Peyer's patch (tissue), 4 donors: ENCODE measurements around the gene YTHDC1.

Source experiments
- POLR2A ChIP-seq, 2 donors: fragments of 450-650 bp; IDR thresholded peaks; one replicate each; pipeline ENCODE4 v1.5.1; 2017; ENCODE audit warnings: antibody characterized with exemption in 2 of 2, mild to moderate bottlenecking in 2 of 2, moderate library complexity in 2 of 2
- TF ChIP-seq, protein P1 (sequence below), 6 experiments: fragments of 450-650 bp in 4 of 6; fragments of 200-600 bp in 2 of 6; sonication (generic) in 1 of 6; IDR thresholded peaks; one replicate each; pipeline ENCODE4 v1.5.1; 2017 to 2019; ENCODE audit warnings: antibody characterized with exemption in 6 of 6, mild to moderate bottlenecking in 3 of 6, moderate library complexity in 1 of 6

DNA sequence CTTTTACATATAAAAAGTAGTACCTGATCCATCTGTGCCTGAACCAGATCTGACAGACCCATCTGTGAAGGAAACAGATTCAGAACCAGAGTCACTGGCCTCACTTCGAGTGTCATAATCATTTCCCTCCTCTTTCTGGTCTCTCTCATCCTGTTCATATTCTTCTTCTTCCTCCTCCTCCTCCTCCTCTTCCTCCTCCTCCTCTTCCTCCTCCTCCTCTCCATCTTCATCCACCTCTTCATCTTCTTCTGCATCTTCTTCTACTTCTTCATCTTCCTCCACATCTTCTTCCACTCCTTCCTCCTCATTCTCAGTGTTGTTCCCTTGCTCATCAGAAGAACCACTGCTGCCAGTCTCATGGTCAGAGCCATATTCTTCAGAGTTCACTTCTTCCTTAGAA lies 12.9 kb downstream of the YTHDC1 start:
- TF ChIP-seq, protein P1, sequence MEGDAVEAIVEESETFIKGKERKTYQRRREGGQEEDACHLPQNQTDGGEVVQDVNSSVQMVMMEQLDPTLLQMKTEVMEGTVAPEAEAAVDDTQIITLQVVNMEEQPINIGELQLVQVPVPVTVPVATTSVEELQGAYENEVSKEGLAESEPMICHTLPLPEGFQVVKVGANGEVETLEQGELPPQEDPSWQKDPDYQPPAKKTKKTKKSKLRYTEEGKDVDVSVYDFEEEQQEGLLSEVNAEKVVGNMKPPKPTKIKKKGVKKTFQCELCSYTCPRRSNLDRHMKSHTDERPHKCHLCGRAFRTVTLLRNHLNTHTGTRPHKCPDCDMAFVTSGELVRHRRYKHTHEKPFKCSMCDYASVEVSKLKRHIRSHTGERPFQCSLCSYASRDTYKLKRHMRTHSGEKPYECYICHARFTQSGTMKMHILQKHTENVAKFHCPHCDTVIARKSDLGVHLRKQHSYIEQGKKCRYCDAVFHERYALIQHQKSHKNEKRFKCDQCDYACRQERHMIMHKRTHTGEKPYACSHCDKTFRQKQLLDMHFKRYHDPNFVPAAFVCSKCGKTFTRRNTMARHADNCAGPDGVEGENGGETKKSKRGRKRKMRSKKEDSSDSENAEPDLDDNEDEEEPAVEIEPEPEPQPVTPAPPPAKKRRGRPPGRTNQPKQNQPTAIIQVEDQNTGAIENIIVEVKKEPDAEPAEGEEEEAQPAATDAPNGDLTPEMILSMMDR (IDR thresholded peaks at IDR 0.05): no peak
- no peak for TF ChIP-seq POLR2A (IDR thresholded peaks at IDR 0.05)
